Measurements from ENCODE around the gene FAM174C.

Gene FAM174C

GRCh38 chr19:1259206-1259875 is 16.0 kb upstream of the FAM174C start (continued):
- TF ChIP-seq ZNF341 (tag by site-specific recombination; IDR thresholded peaks at IDR 0.05; ENCODE audit: low read depth) (no peak), GLIS2 (tag by site-specific recombination; IDR thresholded peaks at IDR 0.05) (peak; percentile 96), ZBTB10 (tag by site-specific recombination; IDR thresholded peaks at IDR 0.05) (peak; percentile 93), ZBTB7A (tag by site-specific recombination; IDR thresholded peaks at IDR 0.05; ENCODE audit: low read depth) (no peak; the same call in none of the 2 replicates), TCF7L2 (IDR thresholded peaks at IDR 0.05; ENCODE audit: borderline replicate concordance, low read depth, low read length) (no peak), ZFHX2 (tag by site-specific recombination; conservative IDR thresholded peaks at IDR 0.05) (peak; percentile 82), ZBTB44 (tag by site-specific recombination; IDR thresholded peaks at IDR 0.05) (no peak), SALL2 (tag by site-specific recombination; IDR thresholded peaks at IDR 0.05; ENCODE audit: borderline replicate concordance) (no peak), ZNF324 (tag by site-specific recombination; IDR thresholded peaks at IDR 0.05) (no peak), ATF2 (tag by site-specific recombination; IDR thresholded peaks at IDR 0.05; ENCODE audit: low read depth) (no peak), KLF7 (tag by site-specific recombination; IDR thresholded peaks at IDR 0.05; ENCODE audit: borderline replicate concordance) (peak; percentile 46; the same call in 1 of the 2 replicates), ZNF112 (tag by site-specific recombination; IDR thresholded peaks at IDR 0.05) (no peak), PRDM1 (tag by site-specific recombination; IDR thresholded peaks at IDR 0.05) (no peak), TSHZ1 (tag by site-specific recombination; IDR thresholded peaks at IDR 0.05; ENCODE audit: borderline replicate concordance) (no peak), HIC1 (tag by site-specific recombination; IDR thresholded peaks at IDR 0.05) (peak; percentile 90), ZNF184 (tag by site-specific recombination; IDR thresholded peaks at IDR 0.05) (no peak), ZNF843 (tag by site-specific recombination; IDR thresholded peaks at IDR 0.05) (peak; percentile 51), ZNF473 (tag by site-specific recombination; IDR thresholded peaks at IDR 0.05) (no peak), ZNF571 (tag by site-specific recombination; IDR thresholded peaks at IDR 0.05) (no peak), REPIN1 (tag by site-specific recombination; IDR thresholded peaks at IDR 0.05; ENCODE audit: low read depth) (0 out of 2 replicates have a peak, but pooled peaks have one; percentile 40), SP2 (tag by site-specific recombination; IDR thresholded peaks at IDR 0.05) (peak; percentile 83), ZBTB17 (tag by site-specific recombination; IDR thresholded peaks at IDR 0.05) (no peak), ZNF26 (tag by site-specific recombination; IDR thresholded peaks at IDR 0.05) (no peak), ZBTB20 (tag by site-specific recombination; IDR thresholded peaks at IDR 0.05) (peak; percentile 49; the same call in 1 of the 2 replicates), ZBTB48 (tag by site-specific recombination; IDR thresholded peaks at IDR 0.05) (peak; percentile 88), ZNF24 (tag by site-specific recombination; IDR thresholded peaks at IDR 0.05) (no peak; the same call in 1 of the 2 replicates), ZNF2 (tag by site-specific recombination; IDR thresholded peaks at IDR 0.05) (0 out of 2 replicates have a peak, but pooled peaks have one; percentile 28)
